GM12801 (cell line): ENCODE data around the gene FCRLB.

Experiments used
- TF ChIP-seq, protein P1 (sequence below): IDR thresholded peaks from one replicate; pipeline ENCODE4 v1.5.1; 2011; ENCODE audit warnings: control low read depth; ENCODE audit not compliant: insufficient read length; ENCODE audit errors: extremely low read depth

FCRLB gene

DNA sequence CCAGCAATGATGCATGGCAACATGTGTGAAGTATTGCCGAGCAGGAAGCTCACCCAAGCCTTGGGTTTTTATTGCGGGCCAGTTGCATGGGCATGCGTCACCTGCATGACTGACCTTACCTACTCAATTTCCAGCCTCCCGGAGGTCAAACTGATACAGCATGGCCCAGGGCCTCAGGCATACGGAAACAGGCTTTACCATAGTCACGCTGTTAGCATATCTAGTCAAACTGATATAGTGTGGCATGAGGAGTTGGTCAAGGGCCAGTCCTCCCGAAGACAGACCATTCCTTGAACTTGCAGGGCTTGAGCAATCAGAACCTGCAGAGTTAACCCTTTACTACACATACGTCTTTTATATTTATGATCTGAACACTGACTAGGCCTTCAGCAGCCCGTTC is 21.9 kb downstream of the FCRLB start:
- TF ChIP-seq, protein P1, sequence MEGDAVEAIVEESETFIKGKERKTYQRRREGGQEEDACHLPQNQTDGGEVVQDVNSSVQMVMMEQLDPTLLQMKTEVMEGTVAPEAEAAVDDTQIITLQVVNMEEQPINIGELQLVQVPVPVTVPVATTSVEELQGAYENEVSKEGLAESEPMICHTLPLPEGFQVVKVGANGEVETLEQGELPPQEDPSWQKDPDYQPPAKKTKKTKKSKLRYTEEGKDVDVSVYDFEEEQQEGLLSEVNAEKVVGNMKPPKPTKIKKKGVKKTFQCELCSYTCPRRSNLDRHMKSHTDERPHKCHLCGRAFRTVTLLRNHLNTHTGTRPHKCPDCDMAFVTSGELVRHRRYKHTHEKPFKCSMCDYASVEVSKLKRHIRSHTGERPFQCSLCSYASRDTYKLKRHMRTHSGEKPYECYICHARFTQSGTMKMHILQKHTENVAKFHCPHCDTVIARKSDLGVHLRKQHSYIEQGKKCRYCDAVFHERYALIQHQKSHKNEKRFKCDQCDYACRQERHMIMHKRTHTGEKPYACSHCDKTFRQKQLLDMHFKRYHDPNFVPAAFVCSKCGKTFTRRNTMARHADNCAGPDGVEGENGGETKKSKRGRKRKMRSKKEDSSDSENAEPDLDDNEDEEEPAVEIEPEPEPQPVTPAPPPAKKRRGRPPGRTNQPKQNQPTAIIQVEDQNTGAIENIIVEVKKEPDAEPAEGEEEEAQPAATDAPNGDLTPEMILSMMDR, result no peak

DNA sequence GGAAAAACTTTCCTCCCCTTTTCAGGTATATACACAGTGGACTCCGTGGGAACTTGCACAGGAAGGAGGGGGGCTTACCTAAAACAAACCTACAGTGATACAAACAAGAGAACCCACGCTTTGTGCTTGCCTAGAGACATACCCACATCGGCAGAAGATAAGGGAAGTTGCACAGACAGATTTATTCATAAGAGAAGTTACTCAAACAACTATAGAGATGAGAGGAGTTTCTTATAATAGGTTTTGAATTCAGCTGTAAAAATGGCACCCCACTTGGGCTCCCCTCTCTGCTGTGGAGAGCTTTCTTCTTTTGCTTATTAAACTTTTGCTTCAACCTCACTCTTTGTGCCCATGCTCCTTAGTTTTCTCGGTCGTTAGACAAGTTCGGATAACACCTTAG is 26.5 kb downstream of the FCRLB start:
- TF ChIP-seq, protein P1, result no peak

DNA sequence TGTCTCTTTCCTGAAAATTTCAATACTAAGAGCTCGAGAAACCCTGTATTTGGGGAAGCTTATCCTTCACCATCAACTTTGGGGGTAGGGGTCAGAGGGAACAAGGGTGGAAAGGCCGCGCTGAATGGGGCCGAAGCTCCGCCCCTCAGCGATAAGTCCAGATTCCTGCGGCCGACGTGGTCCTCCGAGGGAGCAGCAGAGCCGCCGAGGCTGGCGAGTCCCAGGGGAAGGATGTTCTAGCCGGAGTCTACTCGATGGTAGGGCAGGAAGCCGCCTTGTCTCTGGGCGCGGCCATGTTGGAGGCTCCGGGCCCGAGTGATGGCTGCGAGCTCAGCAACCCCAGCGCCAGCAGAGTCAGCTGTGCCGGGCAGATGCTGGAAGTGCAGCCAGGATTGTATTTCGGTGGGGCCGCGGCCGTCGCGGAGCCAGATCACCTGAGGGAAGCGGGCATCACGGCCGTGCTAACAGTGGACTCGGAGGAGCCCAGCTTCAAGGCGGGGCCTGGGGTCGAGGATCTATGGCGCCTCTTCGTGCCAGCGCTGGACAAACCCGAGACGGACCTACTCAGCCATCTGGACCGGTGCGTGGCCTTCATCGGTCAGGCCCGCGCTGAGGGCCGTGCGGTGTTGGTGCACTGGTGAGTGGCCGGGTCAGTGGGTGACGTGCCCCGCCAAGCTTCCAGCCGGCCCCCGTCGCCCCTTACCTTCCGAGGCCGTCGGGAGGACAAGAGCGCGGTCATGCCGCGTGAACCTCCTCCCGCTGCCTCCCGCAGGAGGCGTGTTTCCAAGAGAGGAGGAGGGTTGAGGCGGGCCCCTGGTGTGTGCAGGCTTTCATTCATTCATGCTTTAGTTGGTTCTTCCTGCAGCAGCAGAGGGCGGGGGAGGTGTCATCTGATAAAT is 28.4 kb downstream of the FCRLB start, which contains the start of gene DUSP12:
DUSP12 (plus strand) TSS at position 278 of the 899 bp plus-strand sequence; CDS start at position 294, 16 bp downstream.
- TF ChIP-seq, protein P1, result no peak

DNA sequence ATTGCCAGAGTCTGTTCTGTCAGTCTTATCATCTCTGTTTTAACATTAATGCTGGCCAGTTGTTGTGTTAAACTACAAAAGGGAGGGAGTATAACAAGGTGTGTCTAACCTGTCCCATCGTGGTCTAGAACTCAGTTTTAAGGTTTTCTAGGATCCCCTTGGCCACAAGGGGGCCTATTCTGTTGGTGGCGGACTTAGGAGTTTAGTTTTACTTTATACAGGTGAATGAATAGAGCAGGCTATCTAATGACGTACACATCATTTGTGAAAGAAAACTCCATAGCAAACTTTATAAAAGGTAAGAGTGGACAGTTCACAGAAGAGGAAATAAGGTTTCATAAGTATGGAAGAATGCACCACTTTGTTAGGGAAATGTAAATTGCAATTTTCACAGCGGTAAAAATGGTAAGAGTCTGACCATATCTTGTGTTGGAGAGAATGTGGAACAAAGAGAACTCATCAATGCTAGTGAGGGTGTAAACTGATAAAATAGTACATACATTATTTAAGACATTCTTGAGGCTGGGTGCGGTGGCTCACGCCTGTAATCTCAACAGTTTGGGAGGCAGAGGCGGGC is 42.3 kb downstream of the FCRLB start:
- TF ChIP-seq, protein P1, result peak; percentile 64

DNA sequence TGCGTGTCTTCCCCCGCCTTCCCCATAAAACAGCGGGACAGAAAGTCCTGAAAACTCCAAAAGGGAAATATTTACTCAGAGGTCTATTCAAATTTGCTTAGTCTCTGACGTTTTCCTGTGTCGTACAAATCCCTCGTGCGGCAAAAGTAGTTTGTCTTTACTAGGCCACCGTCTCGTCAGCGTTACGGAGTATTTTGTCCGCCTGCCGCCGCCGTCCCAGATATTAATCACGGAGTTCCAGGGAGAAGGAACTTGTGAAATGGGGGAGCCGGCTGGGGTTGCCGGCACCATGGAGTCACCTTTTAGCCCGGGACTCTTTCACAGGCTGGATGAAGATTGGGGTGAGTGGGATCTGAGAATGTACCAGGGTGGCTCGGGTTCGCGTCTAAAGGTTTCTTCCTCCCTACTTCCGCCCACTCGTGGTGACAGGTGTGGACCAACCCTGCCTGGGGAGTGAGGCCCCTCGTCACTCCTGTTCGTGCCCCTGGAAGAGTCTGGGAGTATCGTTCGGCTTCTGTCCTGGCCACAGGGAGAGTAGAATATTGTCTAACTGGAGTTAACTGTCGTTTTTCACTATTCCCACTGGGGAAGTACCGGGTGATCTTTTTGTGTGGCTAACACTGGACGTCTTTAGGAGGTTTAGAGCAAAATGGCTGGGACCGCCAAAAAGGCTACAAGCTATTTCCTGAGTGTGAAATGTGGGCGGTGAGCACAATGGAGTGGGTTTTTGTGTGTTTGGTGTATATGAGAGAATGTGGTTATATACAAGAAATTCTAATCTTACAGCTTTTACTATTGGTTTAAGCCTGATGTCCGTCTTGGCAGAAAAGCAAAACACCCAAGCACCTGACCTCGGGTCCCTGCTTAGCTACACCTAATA is 45.0 kb downstream of the FCRLB start, which contains the start of gene ATF6:
ATF6 (plus strand) TSS at position 219 of the 880 bp plus-strand sequence; CDS start at position 260, 41 bp downstream.
- TF ChIP-seq, protein P1, result no peak

DNA sequence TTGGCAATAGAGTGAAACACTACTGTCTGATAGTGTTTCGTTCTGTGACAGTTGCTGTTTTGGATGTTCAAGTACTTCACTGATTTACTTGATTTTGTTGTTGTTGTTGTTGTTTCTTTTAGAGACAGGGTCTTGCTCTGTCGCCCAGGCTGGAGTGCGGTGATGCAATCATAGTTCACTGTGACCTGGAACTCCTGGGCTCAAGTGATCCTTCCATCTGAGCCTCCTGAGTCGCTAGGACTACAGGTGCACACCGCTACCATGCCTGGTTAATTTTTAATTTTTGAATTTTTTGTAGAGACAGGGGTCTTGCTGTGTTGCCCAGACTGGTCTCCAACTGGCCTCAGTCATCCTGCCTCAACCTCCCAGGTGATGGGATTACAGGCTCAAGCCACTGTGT is 47.1 kb downstream of the FCRLB start:
- TF ChIP-seq, protein P1, result no peak

DNA sequence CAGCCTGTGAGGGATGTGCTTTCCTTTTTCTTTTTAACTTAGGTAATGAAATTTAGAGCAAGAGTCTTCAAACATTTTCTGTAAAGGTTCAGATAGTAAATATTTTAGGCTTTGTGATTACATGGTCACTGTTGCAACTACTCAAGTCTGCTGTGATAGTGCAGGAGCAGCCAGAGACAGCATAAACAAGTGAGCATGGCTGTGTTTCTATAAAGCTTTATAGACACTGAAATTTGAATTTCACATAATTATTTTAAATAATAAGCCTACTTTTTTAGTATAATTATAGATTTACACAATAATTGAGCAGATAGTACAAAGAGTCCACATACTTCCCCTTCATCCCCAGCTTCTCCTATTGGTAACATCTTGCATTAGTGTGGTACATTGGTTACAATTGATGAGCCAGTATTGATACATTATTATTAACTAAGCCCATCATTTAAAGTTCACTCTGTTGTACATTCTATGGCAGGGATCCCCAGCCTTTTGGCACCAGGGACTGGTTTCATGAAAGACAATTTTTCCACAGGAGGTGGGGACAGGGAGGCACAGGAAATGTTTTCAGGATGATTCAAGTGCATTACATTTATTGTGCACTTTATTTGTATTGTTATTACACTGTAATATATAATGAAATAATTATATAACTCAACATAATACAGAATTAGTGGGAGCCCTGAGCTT is 47.8 kb downstream of the FCRLB start:
- TF ChIP-seq, protein P1, result no peak
